Keratinocyte (primary cell): ENCODE measurements around the gene FAXC. TPM values are rescaled to one million over a fixed set of nuclear protein-coding genes. Genes with fewer than 3 reads are reported as not detected.

Source experiments
- DNase-seq: peaks from one replicate; pipeline ENCODE4 v3.0.0-alpha.2; 2011; ENCODE audit warnings: low read depth, missing footprints, low spot score
- FAIRE-seq: peaks from 2 replicates; lab custom pipeline; 2011; peaks lifted over from hg19 to GRCh38; lab: Jason Lieb, UNC
- H2AFZ ChIP-seq: 2 replicates; pipeline ENCODE4 v1.6.0; 2012; ENCODE audit warnings: low read length, control low read depth, inconsistent platforms; ENCODE audit not compliant: control insufficient read depth
- H3K27ac ChIP-seq: 2 replicates; pipeline ENCODE4 v1.5.1; 2011; ENCODE audit warnings: low read length; ENCODE audit not compliant: control insufficient read depth, insufficient read depth
- H3K27me3 ChIP-seq: 3 replicates; pipeline ENCODE4 v1.6.0; 2011; ENCODE audit warnings: low read length; ENCODE audit not compliant: control insufficient read depth, insufficient read depth; ENCODE audit errors: extremely low read depth
- H3K36me3 ChIP-seq, 2 experiments: 2 replicates in 1 of 2; 3 replicates in 1 of 2; pipeline ENCODE4 v1.5.1; 2011; ENCODE audit warnings: low read length in 2 of 2, mild to moderate bottlenecking in 1 of 2; ENCODE audit not compliant: control insufficient read depth in 2 of 2, insufficient read depth in 2 of 2; ENCODE audit errors: extremely low read depth in 1 of 2
- H3K4me1 ChIP-seq: 3 replicates; pipeline ENCODE4 v1.5.1; 2011; ENCODE audit warnings: low read length; ENCODE audit not compliant: control insufficient read depth, insufficient read depth; ENCODE audit errors: extremely low read depth
- H3K4me2 ChIP-seq: 3 replicates; pipeline ENCODE4 v1.6.0; 2011; ENCODE audit warnings: low read depth, low read length; ENCODE audit not compliant: control insufficient read depth, insufficient read depth; ENCODE audit errors: extremely low read depth
- H3K4me3 ChIP-seq, 3 experiments: fragments of 200-600 bp in 1 of 3; sonication (generic) in 1 of 3; 2 replicates in 2 of 3; 3 replicates in 1 of 3; pipeline ENCODE4 v1.5.1; 2011 to 2016; ENCODE audit warnings: low read length in 3 of 3, mild to moderate bottlenecking in 3 of 3, control low read depth in 2 of 3, inconsistent platforms in 1 of 3, low read depth in 1 of 3, mixed read lengths in 1 of 3, mixed run types in 1 of 3, moderate library complexity in 1 of 3; ENCODE audit not compliant: control insufficient read depth in 2 of 3, insufficient read depth in 2 of 3; ENCODE audit errors: extremely low read depth in 1 of 3
- H3K79me2 ChIP-seq: 2 replicates; pipeline ENCODE4 v1.6.0; 2012; ENCODE audit warnings: low read length; ENCODE audit not compliant: control insufficient read depth, insufficient read depth
- H3K9ac ChIP-seq: 3 replicates; pipeline ENCODE4 v1.6.0; 2011; ENCODE audit warnings: low read length; ENCODE audit not compliant: control insufficient read depth, insufficient read depth; ENCODE audit errors: extremely low read depth
- H3K9me1 ChIP-seq: 3 replicates; pipeline ENCODE4 v1.6.0; 2011; ENCODE audit warnings: low read length; ENCODE audit not compliant: control insufficient read depth, insufficient read depth; ENCODE audit errors: extremely low read depth
- H3K9me3 ChIP-seq: 2 replicates; pipeline ENCODE4 v1.5.1; 2012; ENCODE audit warnings: low read depth, low read length; ENCODE audit not compliant: control insufficient read depth
- H4K20me1 ChIP-seq: 3 replicates; pipeline ENCODE4 v1.6.0; 2011; ENCODE audit warnings: low read length; ENCODE audit not compliant: control insufficient read depth, insufficient read depth; ENCODE audit errors: extremely low read depth
- CTCF ChIP-seq, 3 experiments: IDR thresholded peaks in 1 of 3; conservative IDR thresholded peaks in 1 of 3; optimal IDR thresholded peaks in 1 of 3; 2 replicates in 2 of 3; 3 replicates in 1 of 3; pipeline versions ENCODE3 to v1.5.1; 2011; ENCODE audit warnings: low read length in 3 of 3, mild to moderate bottlenecking in 3 of 3, moderate library complexity in 2 of 3, control low read depth in 1 of 3, inconsistent platforms in 1 of 3; ENCODE audit not compliant: insufficient read depth in 2 of 3; ENCODE audit errors: extremely low read depth in 1 of 3
- EZH2 ChIP-seq: IDR thresholded peaks from one replicate; pipeline ENCODE4 v1.6.1; 2012; ENCODE audit warnings: inconsistent platforms, mild to moderate bottlenecking, low read length, moderate library complexity
- dilution Hi-C: fragments of 300-500 bp; cut with MboI; formaldehyde crosslinking; loops from one replicate; pipeline ENCODE4 v1.7.0; 2020; ENCODE audit warnings: low sequenced_read_pairs; ENCODE audit not compliant: extremely low pct_ligation_motif_present
- polyA plus RNA-seq, 5 experiments: library from polyadenylated mRNA; depleted of rRNA in 3 of 5; stranded (reverse) in 3 of 5; stranded (forward) in 1 of 5; unstranded in 1 of 5; fragments of >200 nt; gene quantifications; 1 replicate in 1 of 5; 2 replicates in 3 of 5; 3 replicates in 1 of 5; pipeline versions ENCODE4 v1.2.1 to v1.2.3, GENCODE V29; 2011 to 2012; ENCODE audit warnings: missing spikeins in 2 of 5, low read depth in 1 of 5, low replicate concordance in 1 of 5

FAXC gene
- polyA plus RNA-seq, 1 donor (not counting 4 experiments of a cell fraction or from before 2014, with no cell fraction given): 8.3 TPM

DNA sequence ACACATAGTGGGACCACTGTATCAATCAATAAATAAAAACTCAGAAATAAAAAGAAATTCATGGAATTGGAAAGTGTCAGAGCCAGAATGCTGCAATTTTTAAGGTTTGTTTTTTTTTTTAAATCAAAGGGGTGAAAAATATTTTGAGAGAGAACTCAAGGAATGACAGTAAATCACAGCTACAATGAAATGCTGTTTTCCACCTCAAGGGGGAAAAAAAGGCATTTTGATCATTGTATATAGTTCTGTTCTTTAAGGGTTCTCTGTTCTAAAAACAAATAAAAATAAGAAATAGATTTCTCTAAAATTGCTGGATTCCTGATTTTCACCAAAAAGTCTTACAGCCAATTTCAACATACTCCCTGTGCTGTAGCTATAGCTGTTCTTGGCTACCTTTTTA, 24.5 kb downstream of the FAXC start:
- DNase-seq (no peak), FAIRE-seq (no peak)
- TF ChIP-seq CTCF (optimal IDR thresholded peaks at IDR 0.05 in 1 of 3, IDR thresholded peaks at IDR 0.05 in 1 of 3, conservative IDR thresholded peaks at IDR 0.05 in 1 of 3; ENCODE audit: extremely low read depth in 1 of 3, insufficient read depth in 2 of 3, low read length in 3 of 3) (no peak), EZH2 (no peak)
- Histone ChIP-seq H2AFZ (no peak overlapping the region), H3K79me2 (no peaks in the 10 kb centered on the region), H3K27ac (no peak overlapping the region), H3K9me3 (no peaks in the 10 kb centered on the region), H4K20me1 (no peaks in the 10 kb centered on the region), H3K4me2 (no peak overlapping the region), H3K4me1 (no peaks in the 10 kb centered on the region), H3K36me3 (peaks cover 0 to 1% of the 10 kb centered on the region in 2 experiments), H3K9ac (no peak overlapping the region), H3K4me3 (no peak overlapping the region), H3K27me3 (no peaks in the 10 kb centered on the region), H3K9me1 (no peaks in the 10 kb centered on the region)
- dilution Hi-C loops: no loop called here

DNA sequence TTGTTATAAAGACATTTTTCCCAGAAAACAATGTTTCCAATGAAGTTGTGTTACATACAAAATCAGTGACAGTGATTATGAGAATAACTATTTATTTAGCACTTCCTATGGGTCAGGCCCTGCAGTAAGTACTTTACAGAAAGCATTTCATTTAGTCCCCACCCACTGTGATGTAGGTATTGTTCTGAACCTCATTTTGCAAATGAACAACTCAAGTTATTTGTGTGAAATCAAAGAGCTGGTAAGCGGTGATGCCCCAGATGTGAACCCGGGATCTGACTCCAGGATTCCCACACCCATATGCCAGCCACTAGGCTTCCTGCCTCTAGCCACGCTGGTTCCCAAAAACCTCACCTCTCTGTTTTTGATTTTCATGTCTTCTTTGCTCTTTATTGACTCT, 30.9 kb downstream of the FAXC start:
- H3K9ac ChIP-seq: no peak overlapping the region
- H3K4me3 ChIP-seq: no peak overlapping the region
- FAIRE-seq: no peak
- no peaks in the 10 kb centered on the region for H4K20me1 ChIP-seq
- dilution Hi-C loops: no loop called here
- no peak overlapping the region for H2AFZ ChIP-seq
- no peak overlapping the region for H3K4me2 ChIP-seq
- H3K9me3 ChIP-seq: no peaks in the 10 kb centered on the region
- H3K9me1 ChIP-seq: no peaks in the 10 kb centered on the region
- no peak for DNase-seq
- H3K4me1 ChIP-seq: no peaks in the 10 kb centered on the region
- no peaks in the 10 kb centered on the region for H3K79me2 ChIP-seq
- H3K27me3 ChIP-seq: no peaks in the 10 kb centered on the region
- no peak for TF ChIP-seq EZH2
- no peak for TF ChIP-seq CTCF (optimal IDR thresholded peaks at IDR 0.05 in 1 of 3, IDR thresholded peaks at IDR 0.05 in 1 of 3, conservative IDR thresholded peaks at IDR 0.05 in 1 of 3; ENCODE audit: extremely low read depth in 1 of 3, insufficient read depth in 2 of 3, low read length in 3 of 3)
- no peak overlapping the region for H3K27ac ChIP-seq
- H3K36me3 ChIP-seq: no peaks in the 10 kb centered on the region
